ENCODE results near the gene AREG. TPM values are rescaled to one million over a fixed set of nuclear protein-coding genes. Genes with fewer than 3 reads are reported as not detected.

The AREG gene
- total and polyA plus RNA-seq, 2 of the 13 experiments (the other 11 are each of a cell fraction or from before 2014, with no cell fraction given) = 6.2 to 7.1 TPM

DNA sequence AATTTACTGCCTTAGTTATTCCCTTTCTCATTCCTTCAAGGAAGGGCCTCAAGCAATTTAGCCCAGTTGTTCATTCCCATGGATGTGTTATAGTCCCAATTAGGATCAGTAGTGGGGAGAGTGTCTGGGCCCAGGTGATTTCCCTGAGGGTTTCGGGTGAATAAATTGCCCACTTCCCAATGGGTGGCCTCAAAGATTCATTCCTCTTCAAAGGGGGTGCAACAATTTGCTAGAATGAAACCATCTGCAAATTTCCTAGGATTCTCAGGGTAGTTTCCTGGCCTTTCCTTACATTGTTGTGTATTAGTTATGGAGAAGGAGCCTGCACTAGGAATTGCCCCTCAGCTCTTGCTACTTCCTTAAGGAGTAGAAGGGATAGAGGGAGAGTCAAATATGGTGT, 6.3 kb upstream of the AREG start (continued):
- no peak for TF ChIP-seq HNF1B (CRISPR knock-in tag; IDR thresholded peaks at IDR 0.05)
- no peak for TF ChIP-seq GATAD1 (CRISPR knock-in tag; IDR thresholded peaks at IDR 0.05)
- TF ChIP-seq ZKSCAN8 (CRISPR knock-in tag; IDR thresholded peaks at IDR 0.05; ENCODE audit: borderline replicate concordance) = no peak
- TF ChIP-seq ZNF770 (CRISPR knock-in tag; IDR thresholded peaks at IDR 0.05) = no peak
- TF ChIP-seq POLR2AphosphoS2 (IDR thresholded peaks at IDR 0.05; ENCODE audit: low read depth, low read length) = no peak
- no peak for TF ChIP-seq SP5 (CRISPR knock-in tag; IDR thresholded peaks at IDR 0.05; ENCODE audit: borderline replicate concordance, low read depth)
- no peak for TF ChIP-seq ZNF431 (CRISPR knock-in tag; IDR thresholded peaks at IDR 0.05; ENCODE audit: borderline replicate concordance, low read depth)
- no peak for TF ChIP-seq CENPBD1 (CRISPR knock-in tag; IDR thresholded peaks at IDR 0.05; ENCODE audit: borderline replicate concordance, low read depth)
- no peak for TF ChIP-seq ZNF607 (CRISPR knock-in tag; IDR thresholded peaks at IDR 0.05; ENCODE audit: borderline replicate concordance)
- TF ChIP-seq HNRNPL (IDR thresholded peaks at IDR 0.05; ENCODE audit: low read depth, low read length) = no peak
- TF ChIP-seq ZMYM2 (CRISPR knock-in tag; IDR thresholded peaks at IDR 0.05) = no peak
- TF ChIP-seq CEBPG (CRISPR knock-in tag; IDR thresholded peaks at IDR 0.05) = no peak

Measured in HepG2 (cell line).